ENCODE data around the gene NOXO1. TPM values are rescaled to one million over a fixed set of nuclear protein-coding genes. Genes with fewer than 3 reads are reported as not detected.

The NOXO1 gene
- total and polyA plus RNA-seq, 9 of the 15 experiments (the other 6 are each of a cell fraction or from before 2014, with no cell fraction given), result not detected

DNA sequence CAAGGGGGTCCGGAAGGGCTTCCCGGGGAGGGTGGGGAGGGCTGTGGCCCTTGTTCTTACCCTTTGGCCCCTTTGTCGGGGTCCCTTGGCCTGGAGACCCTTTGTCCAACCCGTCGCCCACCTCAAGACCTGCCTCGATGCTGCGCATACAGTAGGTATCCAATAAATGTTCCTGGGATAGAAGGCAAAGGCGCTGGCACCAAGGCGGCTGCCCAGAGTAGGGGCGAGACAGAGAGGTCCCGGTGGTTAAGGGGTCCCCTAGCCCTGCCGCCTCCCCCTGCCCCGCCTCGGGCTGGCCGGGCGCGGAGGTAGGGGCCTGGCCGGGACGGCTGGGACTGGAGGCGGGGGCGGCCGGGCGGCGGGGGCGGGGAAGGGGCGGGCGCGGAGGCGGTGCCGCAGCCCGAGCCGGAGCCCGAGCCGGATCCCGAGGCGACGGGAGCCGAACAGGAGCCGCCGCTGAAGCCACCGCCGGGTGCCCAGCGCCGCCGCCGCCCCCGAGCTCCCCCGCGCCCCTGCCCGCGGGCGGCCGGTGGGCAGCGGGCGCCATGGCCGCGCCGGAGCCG lies 45.3 kb upstream of the NOXO1 start, which contains the start of gene NHERF2 (continued):
- TF ChIP-seq, protein P1, sequence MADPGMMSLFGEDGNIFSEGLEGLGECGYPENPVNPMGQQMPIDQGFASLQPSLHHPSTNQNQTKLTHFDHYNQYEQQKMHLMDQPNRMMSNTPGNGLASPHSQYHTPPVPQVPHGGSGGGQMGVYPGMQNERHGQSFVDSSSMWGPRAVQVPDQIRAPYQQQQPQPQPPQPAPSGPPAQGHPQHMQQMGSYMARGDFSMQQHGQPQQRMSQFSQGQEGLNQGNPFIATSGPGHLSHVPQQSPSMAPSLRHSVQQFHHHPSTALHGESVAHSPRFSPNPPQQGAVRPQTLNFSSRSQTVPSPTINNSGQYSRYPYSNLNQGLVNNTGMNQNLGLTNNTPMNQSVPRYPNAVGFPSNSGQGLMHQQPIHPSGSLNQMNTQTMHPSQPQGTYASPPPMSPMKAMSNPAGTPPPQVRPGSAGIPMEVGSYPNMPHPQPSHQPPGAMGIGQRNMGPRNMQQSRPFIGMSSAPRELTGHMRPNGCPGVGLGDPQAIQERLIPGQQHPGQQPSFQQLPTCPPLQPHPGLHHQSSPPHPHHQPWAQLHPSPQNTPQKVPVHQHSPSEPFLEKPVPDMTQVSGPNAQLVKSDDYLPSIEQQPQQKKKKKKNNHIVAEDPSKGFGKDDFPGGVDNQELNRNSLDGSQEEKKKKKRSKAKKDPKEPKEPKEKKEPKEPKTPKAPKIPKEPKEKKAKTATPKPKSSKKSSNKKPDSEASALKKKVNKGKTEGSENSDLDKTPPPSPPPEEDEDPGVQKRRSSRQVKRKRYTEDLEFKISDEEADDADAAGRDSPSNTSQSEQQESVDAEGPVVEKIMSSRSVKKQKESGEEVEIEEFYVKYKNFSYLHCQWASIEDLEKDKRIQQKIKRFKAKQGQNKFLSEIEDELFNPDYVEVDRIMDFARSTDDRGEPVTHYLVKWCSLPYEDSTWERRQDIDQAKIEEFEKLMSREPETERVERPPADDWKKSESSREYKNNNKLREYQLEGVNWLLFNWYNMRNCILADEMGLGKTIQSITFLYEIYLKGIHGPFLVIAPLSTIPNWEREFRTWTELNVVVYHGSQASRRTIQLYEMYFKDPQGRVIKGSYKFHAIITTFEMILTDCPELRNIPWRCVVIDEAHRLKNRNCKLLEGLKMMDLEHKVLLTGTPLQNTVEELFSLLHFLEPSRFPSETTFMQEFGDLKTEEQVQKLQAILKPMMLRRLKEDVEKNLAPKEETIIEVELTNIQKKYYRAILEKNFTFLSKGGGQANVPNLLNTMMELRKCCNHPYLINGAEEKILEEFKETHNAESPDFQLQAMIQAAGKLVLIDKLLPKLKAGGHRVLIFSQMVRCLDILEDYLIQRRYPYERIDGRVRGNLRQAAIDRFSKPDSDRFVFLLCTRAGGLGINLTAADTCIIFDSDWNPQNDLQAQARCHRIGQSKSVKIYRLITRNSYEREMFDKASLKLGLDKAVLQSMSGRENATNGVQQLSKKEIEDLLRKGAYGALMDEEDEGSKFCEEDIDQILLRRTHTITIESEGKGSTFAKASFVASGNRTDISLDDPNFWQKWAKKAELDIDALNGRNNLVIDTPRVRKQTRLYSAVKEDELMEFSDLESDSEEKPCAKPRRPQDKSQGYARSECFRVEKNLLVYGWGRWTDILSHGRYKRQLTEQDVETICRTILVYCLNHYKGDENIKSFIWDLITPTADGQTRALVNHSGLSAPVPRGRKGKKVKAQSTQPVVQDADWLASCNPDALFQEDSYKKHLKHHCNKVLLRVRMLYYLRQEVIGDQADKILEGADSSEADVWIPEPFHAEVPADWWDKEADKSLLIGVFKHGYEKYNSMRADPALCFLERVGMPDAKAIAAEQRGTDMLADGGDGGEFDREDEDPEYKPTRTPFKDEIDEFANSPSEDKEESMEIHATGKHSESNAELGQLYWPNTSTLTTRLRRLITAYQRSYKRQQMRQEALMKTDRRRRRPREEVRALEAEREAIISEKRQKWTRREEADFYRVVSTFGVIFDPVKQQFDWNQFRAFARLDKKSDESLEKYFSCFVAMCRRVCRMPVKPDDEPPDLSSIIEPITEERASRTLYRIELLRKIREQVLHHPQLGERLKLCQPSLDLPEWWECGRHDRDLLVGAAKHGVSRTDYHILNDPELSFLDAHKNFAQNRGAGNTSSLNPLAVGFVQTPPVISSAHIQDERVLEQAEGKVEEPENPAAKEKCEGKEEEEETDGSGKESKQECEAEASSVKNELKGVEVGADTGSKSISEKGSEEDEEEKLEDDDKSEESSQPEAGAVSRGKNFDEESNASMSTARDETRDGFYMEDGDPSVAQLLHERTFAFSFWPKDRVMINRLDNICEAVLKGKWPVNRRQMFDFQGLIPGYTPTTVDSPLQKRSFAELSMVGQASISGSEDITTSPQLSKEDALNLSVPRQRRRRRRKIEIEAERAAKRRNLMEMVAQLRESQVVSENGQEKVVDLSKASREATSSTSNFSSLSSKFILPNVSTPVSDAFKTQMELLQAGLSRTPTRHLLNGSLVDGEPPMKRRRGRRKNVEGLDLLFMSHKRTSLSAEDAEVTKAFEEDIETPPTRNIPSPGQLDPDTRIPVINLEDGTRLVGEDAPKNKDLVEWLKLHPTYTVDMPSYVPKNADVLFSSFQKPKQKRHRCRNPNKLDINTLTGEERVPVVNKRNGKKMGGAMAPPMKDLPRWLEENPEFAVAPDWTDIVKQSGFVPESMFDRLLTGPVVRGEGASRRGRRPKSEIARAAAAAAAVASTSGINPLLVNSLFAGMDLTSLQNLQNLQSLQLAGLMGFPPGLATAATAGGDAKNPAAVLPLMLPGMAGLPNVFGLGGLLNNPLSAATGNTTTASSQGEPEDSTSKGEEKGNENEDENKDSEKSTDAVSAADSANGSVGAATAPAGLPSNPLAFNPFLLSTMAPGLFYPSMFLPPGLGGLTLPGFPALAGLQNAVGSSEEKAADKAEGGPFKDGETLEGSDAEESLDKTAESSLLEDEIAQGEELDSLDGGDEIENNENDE (IDR thresholded peaks at IDR 0.05; ENCODE audit: low read depth, low read length), result no peak
- TF ChIP-seq CBFA2T3 (IDR thresholded peaks at IDR 0.05) (no peak), ZNF232 (CRISPR knock-in tag; IDR thresholded peaks at IDR 0.05) (no peak), CHD1 (IDR thresholded peaks at IDR 0.05; ENCODE audit: low read length) (no peak), ZKSCAN8 (CRISPR knock-in tag; IDR thresholded peaks at IDR 0.05) (peak; percentile 98), ZFX (CRISPR knock-in tag; IDR thresholded peaks at IDR 0.05) (peak; percentile 29; the same call in 1 of the 2 replicates)
- TF ChIP-seq, protein P2, sequence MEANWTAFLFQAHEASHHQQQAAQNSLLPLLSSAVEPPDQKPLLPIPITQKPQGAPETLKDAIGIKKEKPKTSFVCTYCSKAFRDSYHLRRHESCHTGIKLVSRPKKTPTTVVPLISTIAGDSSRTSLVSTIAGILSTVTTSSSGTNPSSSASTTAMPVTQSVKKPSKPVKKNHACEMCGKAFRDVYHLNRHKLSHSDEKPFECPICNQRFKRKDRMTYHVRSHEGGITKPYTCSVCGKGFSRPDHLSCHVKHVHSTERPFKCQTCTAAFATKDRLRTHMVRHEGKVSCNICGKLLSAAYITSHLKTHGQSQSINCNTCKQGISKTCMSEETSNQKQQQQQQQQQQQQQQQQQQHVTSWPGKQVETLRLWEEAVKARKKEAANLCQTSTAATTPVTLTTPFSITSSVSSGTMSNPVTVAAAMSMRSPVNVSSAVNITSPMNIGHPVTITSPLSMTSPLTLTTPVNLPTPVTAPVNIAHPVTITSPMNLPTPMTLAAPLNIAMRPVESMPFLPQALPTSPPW (CRISPR knock-in tag; IDR thresholded peaks at IDR 0.05), result peak; percentile 68; the same call in 1 of the 2 replicates

Measured in K562 (cell line).